IMR-90 (cell line): ENCODE measurements around the gene PPY. TPM values are rescaled to one million over a fixed set of nuclear protein-coding genes. Genes with fewer than 3 reads are reported as not detected.
"Not testable (repeated sequence)": the region's sequence is repeated elsewhere in the genome, so short reads cannot be mapped to it uniquely, and the experiment has no call there.

Experiments used
- ATAC-seq: fragments of 200-7000 bp; cut with Tn5 transposase; 2 replicates; pipeline ENCODE4 v1.9.1; 2020; ENCODE audit warnings: low read depth, mild to moderate bottlenecking, moderate library complexity
- BruUV-seq: library from RNA; stranded (reverse); fragments of 400-500 nt; replicated peaks from 2 replicates; lab custom pipeline; 2021; lab: Mats Ljungman, UMichigan
- CTCF ChIA-PET: fragments of 300-600 bp; formaldehyde crosslinking; extraction: SDS; loops from one replicate; lab custom pipeline; 2021; ENCODE audit warnings: antibody characterized with exemption; lab: Yijun Ruan, JAX
- POLR2A ChIA-PET: fragments of 300-600 bp; sonication (Branson Sonifier 250); formaldehyde crosslinking; loops from one replicate; lab custom pipeline; 2022; ENCODE audit warnings: antibody characterized with exemption; ENCODE audit not compliant: unreplicated experiment; lab: Charles Lee
- DNase-seq: peaks from one replicate; pipeline ENCODE4 v3.0.0; 2013
- H2AFZ ChIP-seq: replicated peaks from 2 replicates; pipeline ENCODE3; 2013; ENCODE audit warnings: low read length, mild to moderate bottlenecking; ENCODE audit not compliant: poor library complexity
- H2AK5ac ChIP-seq: 2 replicates; pipeline ENCODE4 v1.6.1; 2013; ENCODE audit warnings: low read depth, low read length, inconsistent platforms
- H2AK9ac ChIP-seq: replicated peaks from 2 replicates; pipeline ENCODE3; 2013; ENCODE audit warnings: mild to moderate bottlenecking, low read depth, low read length, moderate library complexity; ENCODE audit not compliant: poor library complexity
- H2BK120ac ChIP-seq: 2 replicates; pipeline ENCODE4 v1.6.1; 2013; ENCODE audit warnings: low read depth, low read length, inconsistent platforms
- H2BK15ac ChIP-seq: 3 replicates; pipeline ENCODE4 v1.6.1; 2013; ENCODE audit warnings: low read depth, low read length, inconsistent platforms
- H2BK20ac ChIP-seq: 2 replicates; pipeline ENCODE4 v1.6.1; 2013; ENCODE audit warnings: low read depth, mild to moderate bottlenecking, inconsistent platforms, low read length, moderate library complexity
- H2BK5ac ChIP-seq: 2 replicates; pipeline ENCODE4 v1.6.1; 2013; ENCODE audit warnings: mild to moderate bottlenecking, low read depth, low read length, inconsistent platforms; ENCODE audit not compliant: poor library complexity, severe bottlenecking
- H3K14ac ChIP-seq: replicated peaks from 2 replicates; pipeline ENCODE4 v1.6.1; 2013; ENCODE audit warnings: low read depth, low read length, inconsistent platforms
- H3K18ac ChIP-seq: 2 replicates; pipeline ENCODE4 v1.6.1; 2013; ENCODE audit warnings: low read depth, low read length, control low read depth
- H3K23ac ChIP-seq: 2 replicates; pipeline ENCODE4 v1.6.1; 2013; ENCODE audit warnings: low read depth, low read length, inconsistent platforms
- H3K27ac ChIP-seq: 2 replicates; pipeline ENCODE4 v1.5.1; 2013; ENCODE audit warnings: mild to moderate bottlenecking, control low read depth, low read length; ENCODE audit not compliant: insufficient read depth
- H3K27me3 ChIP-seq: 2 replicates; pipeline ENCODE4 v1.6.1; 2013; ENCODE audit warnings: low read length; ENCODE audit not compliant: control insufficient read depth, insufficient read depth
- H3K36me3 ChIP-seq: 2 replicates; pipeline ENCODE4 v1.6.1; 2013; ENCODE audit warnings: low read length, mixed read lengths; ENCODE audit not compliant: control insufficient read depth, insufficient read depth
- H3K4ac ChIP-seq: 2 replicates; pipeline ENCODE4 v1.6.1; 2013; ENCODE audit warnings: low read depth, low read length, inconsistent platforms
- H3K4me1 ChIP-seq: 2 replicates; pipeline ENCODE4 v1.6.1; 2013; ENCODE audit warnings: low read length, mixed read lengths; ENCODE audit not compliant: control insufficient read depth, insufficient read depth
- H3K4me2 ChIP-seq: 2 replicates; pipeline ENCODE4 v1.6.1; 2013; ENCODE audit warnings: low read depth, mild to moderate bottlenecking, control low read depth, low read length, moderate library complexity
- H3K4me3 ChIP-seq: 2 replicates; pipeline ENCODE4 v1.5.1; 2013; ENCODE audit warnings: low read depth, mild to moderate bottlenecking, control low read depth, low read length, moderate library complexity; ENCODE audit not compliant: insufficient read depth
- H3K56ac ChIP-seq: 2 replicates; pipeline ENCODE4 v1.6.1; 2013; ENCODE audit warnings: low read length, inconsistent platforms; ENCODE audit not compliant: insufficient read depth; ENCODE audit errors: extremely low read depth
- H3K79me1 ChIP-seq, 2 experiments: 2 replicates each; pipeline ENCODE4 v1.6.1; 2013; ENCODE audit warnings: low read length in 2 of 2, inconsistent platforms in 1 of 2, low read depth in 1 of 2
- H3K9ac ChIP-seq: 2 replicates; pipeline ENCODE4 v1.6.1; 2013; ENCODE audit warnings: low read depth, low read length, control low read depth
- H3K9me1 ChIP-seq: 2 replicates; pipeline ENCODE4 v1.6.1; 2013; ENCODE audit warnings: low read length, inconsistent platforms; ENCODE audit not compliant: insufficient read depth
- H3K9me3 ChIP-seq: 2 replicates; pipeline ENCODE4 v1.6.1; 2013; ENCODE audit warnings: low read length; ENCODE audit not compliant: control insufficient read depth, insufficient read depth
- H4K20me1 ChIP-seq: 2 replicates; pipeline ENCODE4 v1.6.1; 2013; ENCODE audit warnings: low read length, inconsistent platforms; ENCODE audit not compliant: insufficient read depth
- H4K5ac ChIP-seq: 2 replicates; pipeline ENCODE4 v1.6.1; 2013; ENCODE audit warnings: mild to moderate bottlenecking, low read depth, low read length, control low read depth
- H4K8ac ChIP-seq, 2 experiments: 2 replicates each; pipeline ENCODE4 v1.6.1; 2013; ENCODE audit warnings: low read depth in 2 of 2, low read length in 2 of 2, control low read depth in 1 of 2, inconsistent platforms in 1 of 2
- H4K91ac ChIP-seq: 2 replicates; pipeline ENCODE4 v1.6.1; 2013; ENCODE audit warnings: low read depth, low read length, inconsistent platforms; ENCODE audit not compliant: insufficient read depth
- WGBS, 2 experiments: methylation state at CpG; one replicate each; pipeline versions ENCODE4 v1.1.5 to v1.1.7; 2013; ENCODE audit warnings: missing lambda C conversion rate in 2 of 2; ENCODE audit not compliant: insufficient read length in 1 of 2; ENCODE audit errors: extremely low coverage in 2 of 2; 5-methylcytosine and 5-hydroxymethylcytosine counted together
- dilution Hi-C: fragments of 300-500 bp; cut with HindIII; formaldehyde crosslinking; loops from one replicate; pipeline ENCODE4 v1.14.3; 2018; ENCODE audit warnings: low sequenced_read_pairs; ENCODE audit not compliant: unreplicated experiment
- in situ Hi-C: fragments of 300-500 bp; cut with MboI; formaldehyde crosslinking; loops from 3 replicates; pipeline ENCODE4 v1.14.3; 2019; ENCODE audit warnings: low sequenced_read_pairs, inconsistent platforms, mixed read lengths
- intact Hi-C: fragments of 100-400 bp; cut with micrococcal nuclease; formaldehyde crosslinking; loops from 2 replicates; pipeline ENCODE4 v1.10.0; 2022
- polyA plus RNA-seq, 3 experiments: library from polyadenylated mRNA; depleted of rRNA; stranded (reverse); fragments of >200 nt; gene quantifications; 2 replicates each; pipeline ENCODE4 v1.2.3, GENCODE V29; 2012; ENCODE audit warnings: low replicate concordance in 1 of 3
- total RNA-seq: library from RNA; depleted of rRNA; stranded (reverse); fragments of >200 nt; gene quantifications from 2 replicates; pipeline ENCODE4 v1.2.3, GENCODE V29; 2012

Gene PPY
- total and polyA plus RNA-seq, 2 of the 4 experiments (the other 2 are of a cell fraction), result not detected

- H3K9ac ChIP-seq, H2BK20ac ChIP-seq, H2AFZ ChIP-seq, BruUV-seq, H3K18ac ChIP-seq, H3K23ac ChIP-seq, H3K9me3 ChIP-seq, H4K5ac ChIP-seq, H3K4me3 ChIP-seq, H2BK15ac ChIP-seq, H3K4me1 ChIP-seq, H3K4ac ChIP-seq, CTCF ChIA-PET, H3K27ac ChIP-seq, POLR2A ChIA-PET, H3K9me1 ChIP-seq, in situ Hi-C loops, H4K20me1 ChIP-seq, H4K91ac ChIP-seq, H3K79me1 ChIP-seq, H3K14ac ChIP-seq, H2BK5ac ChIP-seq, H3K4me2 ChIP-seq, intact Hi-C loops, H2BK120ac ChIP-seq, H2AK9ac ChIP-seq, dilution Hi-C loops, H3K56ac ChIP-seq, DNase-seq, H3K36me3 ChIP-seq, H4K8ac ChIP-seq, ATAC-seq, H2AK5ac ChIP-seq: not testable (repeated sequence)
- no CpG with 5 or more reads among the region's 3 CpGs for WGBS, 2 experiments
- peaks cover 39% of the 10 kb centered on the region for H3K27me3 ChIP-seq
These were observed 2.8 kb downstream of the PPY start for GRCh38 chr17:43939452-43939851.
